CD4-positive, alpha-beta T cell (primary cell): Measurements from ENCODE around the gene HYAL1. TPM values are rescaled to one million over a fixed set of nuclear protein-coding genes. Genes with fewer than 3 reads are reported as not detected.
A peak's percentile ranks its signal among the peaks of the same experiment; 100 is the strongest.

Experiments used
- ATAC-seq: fragments of 200-7000 bp; cut with Tn5 transposase; one replicate; pipeline ENCODE4 v1.10.0; 2022; ENCODE audit warnings: mild to moderate bottlenecking; ENCODE audit not compliant: poor library complexity
- CTCF ChIA-PET: fragments of 350-600 bp; sonication (Branson Sonifier 250); formaldehyde crosslinking; loops from one replicate; lab custom pipeline; 2021; ENCODE audit warnings: antibody characterized with exemption, inconsistent platforms; lab: Charles Lee
- POLR2A ChIA-PET: fragments of 350-600 bp; sonication (Branson Sonifier 250); formaldehyde crosslinking; loops from one replicate; lab custom pipeline; 2021; ENCODE audit warnings: antibody characterized with exemption, inconsistent platforms; lab: Charles Lee
- DNase-seq, 14 experiments: peaks; one replicate each; pipeline ENCODE4 v3.0.0-alpha.2; 2013 to 2020; ENCODE audit warnings: mixed read lengths in 2 of 14
- H3K27ac ChIP-seq, 2 donors: one replicate each; pipeline versions ENCODE4 v1.5.1 to v1.7.0; 2013; ENCODE audit warnings: low read length in 2 of 2, low read depth in 1 of 2, mild to moderate bottlenecking in 1 of 2
- H3K27me3 ChIP-seq, 2 experiments: 1 replicate in 1 of 2; 2 replicates in 1 of 2; pipeline versions ENCODE4 v1.6.1 to v1.7.0; 2013; ENCODE audit warnings: low read length in 2 of 2, control low read depth in 1 of 2, mild to moderate bottlenecking in 1 of 2, moderate library complexity in 1 of 2; ENCODE audit not compliant: insufficient read depth in 2 of 2, control insufficient read depth in 1 of 2
- H3K36me3 ChIP-seq: one replicate; pipeline ENCODE4 v1.6.1; 2013; ENCODE audit warnings: low read length, control low read depth; ENCODE audit not compliant: insufficient read depth
- H3K4me1 ChIP-seq: one replicate; pipeline ENCODE4 v1.6.1; 2013; ENCODE audit warnings: low read length, control low read depth; ENCODE audit not compliant: insufficient read depth
- H3K4me3 ChIP-seq: one replicate; pipeline ENCODE4 v1.5.1; 2013; ENCODE audit warnings: mild to moderate bottlenecking, low read length, moderate library complexity
- H3K9me3 ChIP-seq, 2 experiments: 1 replicate in 1 of 2; 2 replicates in 1 of 2; pipeline versions ENCODE4 v1.6.1 to v1.7.0; 2013; ENCODE audit warnings: low read length in 2 of 2, mild to moderate bottlenecking in 2 of 2, control low read depth in 1 of 2, moderate library complexity in 1 of 2; ENCODE audit not compliant: control insufficient read depth in 1 of 2, insufficient read depth in 1 of 2
- H3K27ac Mint-ChIP-seq: one replicate; pipeline ENCODE4 v1.8.0; 2020; ENCODE audit warnings: mixed read lengths
- H3K27me3 Mint-ChIP-seq: one replicate; pipeline ENCODE4 v1.8.0; 2021; ENCODE audit warnings: mixed read lengths
- H3K36me3 Mint-ChIP-seq: one replicate; pipeline ENCODE4 v1.8.0; 2021; ENCODE audit warnings: low read depth, mixed read lengths
- H3K4me1 Mint-ChIP-seq: one replicate; pipeline ENCODE4 v1.8.0; 2021; ENCODE audit warnings: low read depth, mixed read lengths
- H3K4me3 Mint-ChIP-seq: one replicate; pipeline ENCODE4 v1.8.0; 2020; ENCODE audit warnings: mild to moderate bottlenecking, mixed read lengths
- H3K9me3 Mint-ChIP-seq: one replicate; pipeline ENCODE4 v1.8.0; 2020; ENCODE audit warnings: mixed read lengths
- CTCF ChIP-seq: fragments of 200-600 bp; IDR thresholded peaks from one replicate; pipeline ENCODE4 v1.8.0; 2022; ENCODE audit warnings: antibody characterized with exemption, mild to moderate bottlenecking
- intact Hi-C, 2 experiments: fragments of 100-400 bp; cut with DNase I in 1 of 2; cut with micrococcal nuclease in 1 of 2; formaldehyde crosslinking; loops; one replicate each; pipeline versions ENCODE4 v1.15.1 to v1.9.0; 2023 to 2025; cut with DNase I, micrococcal nuclease
- total RNA-seq, 174 experiments: library from RNA in 2 of 174; stranded (reverse) in 2 of 174; gene quantifications; one replicate each; pipeline ENCODE4 v1.2.3 and lab custom pipeline; 2021 to 2026

HYAL1 gene
- total RNA-seq, 2 experiments from 2014 or later, result 0.38 TPM; not detected in 1

- Histone ChIP-seq H3K4me3 (no peak overlapping the region), H3K27ac (no peak overlapping the region), H3K36me3 (peaks cover 28% of the 10 kb centered on the region), H3K9me3 (no peaks in the 10 kb centered on the region), H3K4me1 (peaks cover 15% of the 10 kb centered on the region), H3K27me3 (peaks cover 0 to 7% of the 10 kb centered on the region in 2 experiments)
- no peaks in the 10 kb centered on the region for H3K9me3 Mint-ChIP-seq
- peaks cover 3% of the 10 kb centered on the region for H3K4me1 Mint-ChIP-seq
- H3K4me3 Mint-ChIP-seq, result peak overlapping the region; percentile 54
- CTCF ChIA-PET, result interaction anchor here (1.0 to 2.7 kb wide), 3 partner anchors 15 to 69 kb away, joined by 3 to 11 read pairs (median 3); no protein-coding TSS in a partner anchor
- POLR2A ChIA-PET, result interaction anchor here (0.6 to 1.4 kb wide), 2 partner anchors 9 to 165 kb away, joined by 3 read pairs; no protein-coding TSS in a partner anchor
- H3K27me3 Mint-ChIP-seq, result peaks cover 5% of the 10 kb centered on the region
- no peak for TF ChIP-seq CTCF
- intact Hi-C loops, result no loop called here
- ATAC-seq (no peak), DNase-seq (no peak)
- H3K36me3 Mint-ChIP-seq, result peaks cover 34% of the 10 kb centered on the region
- no peak overlapping the region for H3K27ac Mint-ChIP-seq
Observed at GRCh38 chr3:50261505-50261904, 41.9 kb downstream of the HYAL1 start.

- DNase-seq (no peak), ATAC-seq (no peak)
- Mint-ChIP-seq H3K4me3 (peak overlapping the region; percentile 54), H3K36me3 (peaks cover 39% of the 10 kb centered on the region), H3K27me3 (peaks cover 4% of the 10 kb centered on the region), H3K9me3 (no peaks in the 10 kb centered on the region), H3K4me1 (peaks cover 3% of the 10 kb centered on the region), H3K27ac (no peak overlapping the region)
- POLR2A ChIA-PET, result interaction anchor here (0.6 to 1.5 kb wide), 3 partner anchors 9 to 165 kb away, joined by 3 to 4 read pairs (median 3); no protein-coding TSS in a partner anchor
- Histone ChIP-seq H3K36me3 (peaks cover 33% of the 10 kb centered on the region), H3K4me3 (no peak overlapping the region), H3K9me3 (no peaks in the 10 kb centered on the region), H3K27me3 (peaks cover 0 to 2% of the 10 kb centered on the region in 2 experiments), H3K27ac (no peak overlapping the region), H3K4me1 (peaks cover 15% of the 10 kb centered on the region)
- CTCF ChIA-PET, result interaction anchor here (1.0 to 2.7 kb wide), 3 partner anchors 14 to 69 kb away, joined by 3 to 11 read pairs (median 3); no protein-coding TSS in a partner anchor
- intact Hi-C loops, result loop anchor here in 1 of 2 experiments (1.0 kb wide), 1 partner anchor 34 kb away; no protein-coding TSS in a partner anchor
- TF ChIP-seq CTCF, result no peak
Observed at GRCh38 chr3:50260942-50261441, 42.4 kb downstream of the HYAL1 start.

GRCh38 chr3:50260027-50260941 is 43.1 kb downstream of the HYAL1 start:
- H3K36me3 ChIP-seq, result peaks cover 38% of the 10 kb centered on the region
- Mint-ChIP-seq H3K36me3 (peaks cover 42% of the 10 kb centered on the region), H3K27ac (peak overlapping the region; percentile 51), H3K27me3 (no peaks in the 10 kb centered on the region), H3K4me3 (peak overlapping the region; percentile 74), H3K9me3 (no peaks in the 10 kb centered on the region), H3K4me1 (peaks cover 3% of the 10 kb centered on the region)
- H3K9me3 ChIP-seq, result no peaks in the 10 kb centered on the region
- ATAC-seq (peak; percentile 91), DNase-seq (peak; percentile 58 to 92 (median 74))
- peak; percentile 87 for TF ChIP-seq CTCF
- H3K27ac ChIP-seq, result peak overlapping the region in 1 of 2 donors; percentile 29
- H3K27me3 ChIP-seq, result no peaks in the 10 kb centered on the region
- intact Hi-C loops, result loop anchor here in 1 of 2 experiments (1.0 kb wide), 1 partner anchor 33 kb away; no protein-coding TSS in a partner anchor
- POLR2A ChIA-PET, result interaction anchor here (1.3 to 2.5 kb wide), 5 partner anchors 8 to 33 kb away, joined by 3 to 10 read pairs (median 4); no protein-coding TSS in a partner anchor
- CTCF ChIA-PET, result interaction anchor here (0.8 to 2.7 kb wide), 5 partner anchors 13 to 68 kb away, joined by 3 to 11 read pairs (median 5); partner anchors contain the start of gene GNAI2
- H3K4me1 ChIP-seq, result peaks cover 15% of the 10 kb centered on the region
- H3K4me3 ChIP-seq, result peak overlapping the region; percentile 52
